Measurements from ENCODE around the gene FN3K.

- TF ChIP-seq ETV5 (CRISPR knock-in tag; IDR thresholded peaks at IDR 0.05; ENCODE audit: borderline replicate concordance) = no peak
- 0 out of 3 replicates have a peak, but pooled peaks have one; percentile 44 for TF ChIP-seq MXI1 (IDR thresholded peaks at IDR 0.05; ENCODE audit: borderline replicate concordance, low read depth, low read length)
- no peak for TF ChIP-seq POLR2AphosphoS2 (IDR thresholded peaks at IDR 0.05; ENCODE audit: low read depth, low read length)
- no peak for TF ChIP-seq TSC22D2 (CRISPR knock-in tag; IDR thresholded peaks at IDR 0.05; ENCODE audit: borderline replicate concordance)
- no peak for TF ChIP-seq ERF (CRISPR knock-in tag; IDR thresholded peaks at IDR 0.05)
- TF ChIP-seq RAD21 (CRISPR knock-in tag; IDR thresholded peaks at IDR 0.05) = no peak
These were observed 36.6 kb downstream of the FN3K start for GRCh38 chr17:82772026-82772425.
